Measurements from ENCODE around the gene SH3D19.

- TF ChIP-seq CTCF (conservative IDR thresholded peaks at IDR 0.05; ENCODE audit: low read length) (no peak), EZH2phosphoT487 (IDR thresholded peaks at IDR 0.05; ENCODE audit: borderline replicate concordance) (no peak)
Measured at GRCh38 chr4:151297170-151297569, 28.2 kb downstream of the SH3D19 start.

Data from Loucy (cell line).